H9 (cell line): ENCODE data around the gene MFAP3. TPM values are rescaled to one million over a fixed set of nuclear protein-coding genes. Genes with fewer than 3 reads are reported as not detected.

Source experiments
- DNase-seq: peaks from one replicate; pipeline ENCODE4 v3.0.0-alpha.2; 2017
- H2AFZ ChIP-seq: one replicate; pipeline ENCODE4 v1.6.1; 2013; ENCODE audit warnings: mild to moderate bottlenecking, low read length, control low read depth, moderate library complexity
- H2AK5ac ChIP-seq: 2 replicates; pipeline ENCODE4 v1.6.1; 2013; ENCODE audit warnings: low read length, control low read depth, mixed read lengths; ENCODE audit not compliant: insufficient read length
- H2BK120ac ChIP-seq: one replicate; pipeline ENCODE4 v1.6.1; 2013; ENCODE audit warnings: low read depth, mild to moderate bottlenecking, low read length, control low read depth, inconsistent platforms; ENCODE audit not compliant: poor library complexity, severe bottlenecking
- H2BK12ac ChIP-seq: 2 replicates; pipeline ENCODE4 v1.6.1; 2013; ENCODE audit warnings: low read length, control low read depth, mixed read lengths, low read depth; ENCODE audit not compliant: insufficient read length
- H2BK15ac ChIP-seq: 2 replicates; pipeline ENCODE4 v1.6.1; 2013; ENCODE audit warnings: low read depth, low read length, control low read depth
- H2BK20ac ChIP-seq: one replicate; pipeline ENCODE4 v1.6.1; 2013; ENCODE audit warnings: low read depth, mild to moderate bottlenecking, low read length, control low read depth, inconsistent platforms; ENCODE audit not compliant: poor library complexity, severe bottlenecking
- H2BK5ac ChIP-seq: 2 replicates; pipeline ENCODE4 v1.6.1; 2013; ENCODE audit warnings: low read length, control low read depth, mixed read lengths; ENCODE audit not compliant: insufficient read length
- H3K14ac ChIP-seq: 2 replicates; pipeline ENCODE4 v1.6.1; 2013; ENCODE audit warnings: low read length, control low read depth; ENCODE audit not compliant: insufficient read depth
- H3K18ac ChIP-seq: 2 replicates; pipeline ENCODE4 v1.6.1; 2013; ENCODE audit warnings: low read depth, mild to moderate bottlenecking, mixed read lengths, low read length, control low read depth; ENCODE audit not compliant: insufficient read length
- H3K23ac ChIP-seq: 2 replicates; pipeline ENCODE4 v1.6.1; 2013; ENCODE audit warnings: low read length, control low read depth, mixed read lengths, low read depth; ENCODE audit not compliant: insufficient read length
- H3K23me2 ChIP-seq: 2 replicates; pipeline ENCODE4 v1.6.1; 2013; ENCODE audit warnings: low read depth, mild to moderate bottlenecking, mixed read lengths, low read length, control low read depth; ENCODE audit not compliant: insufficient read length, poor library complexity, severe bottlenecking
- H3K27ac ChIP-seq: 2 replicates; pipeline ENCODE4 v1.5.1; 2013; ENCODE audit warnings: low read length, control low read depth, mixed read lengths, low read depth; ENCODE audit not compliant: insufficient read length
- H3K27me3 ChIP-seq: 2 replicates; pipeline ENCODE4 v1.6.1; 2013; ENCODE audit warnings: low read length, control low read depth, inconsistent platforms; ENCODE audit not compliant: insufficient read depth
- H3K4ac ChIP-seq: 2 replicates; pipeline ENCODE4 v1.6.1; 2013; ENCODE audit warnings: low read depth, mild to moderate bottlenecking, control low read depth, inconsistent platforms, low read length, moderate library complexity
- H3K4me1 ChIP-seq: 2 replicates; pipeline ENCODE4 v1.6.1; 2013; ENCODE audit warnings: low read length, control low read depth, inconsistent platforms; ENCODE audit not compliant: insufficient read depth
- H3K4me2 ChIP-seq: 2 replicates; pipeline ENCODE4 v1.6.1; 2013; ENCODE audit warnings: low read length, control low read depth, mixed read lengths; ENCODE audit not compliant: insufficient read length, insufficient read depth
- H3K56ac ChIP-seq: 2 replicates; pipeline ENCODE4 v1.6.1; 2013; ENCODE audit warnings: low read depth, mild to moderate bottlenecking, mixed read lengths, low read length, control low read depth; ENCODE audit not compliant: insufficient read length
- H3K79me1 ChIP-seq: 2 replicates; pipeline ENCODE4 v1.6.1; 2013; ENCODE audit warnings: low read depth, mild to moderate bottlenecking, moderate library complexity, low read length, control low read depth, inconsistent platforms; ENCODE audit not compliant: insufficient read depth, poor library complexity, severe bottlenecking
- H3K79me2 ChIP-seq: 2 replicates; pipeline ENCODE4 v1.6.1; 2013; ENCODE audit warnings: low read length, control low read depth, inconsistent platforms; ENCODE audit not compliant: insufficient read depth
- H3K9ac ChIP-seq: 2 replicates; pipeline ENCODE4 v1.6.1; 2013; ENCODE audit warnings: low read length, control low read depth, mixed read lengths; ENCODE audit not compliant: insufficient read length; ENCODE audit errors: extremely low read depth
- H3K9me3 ChIP-seq: one replicate; pipeline ENCODE4 v1.6.1; 2013; ENCODE audit warnings: low read depth, low read length, inconsistent platforms; ENCODE audit not compliant: control insufficient read depth
- H3T11ph ChIP-seq: one replicate; pipeline ENCODE4 v1.6.1; 2013; ENCODE audit warnings: mild to moderate bottlenecking, low read length, control low read depth, inconsistent platforms
- H4K20me1 ChIP-seq: one replicate; pipeline ENCODE4 v1.6.1; 2013; ENCODE audit not compliant: control insufficient read depth, insufficient read length, insufficient read depth
- H4K5ac ChIP-seq: 2 replicates; pipeline ENCODE4 v1.6.1; 2013; ENCODE audit warnings: low read depth, mild to moderate bottlenecking, mixed read lengths, low read length, control low read depth; ENCODE audit not compliant: insufficient read length
- H4K8ac ChIP-seq: replicated peaks from 2 replicates; pipeline ENCODE4 v1.6.1; 2013; ENCODE audit warnings: low read length, control low read depth, mixed read lengths, low read depth; ENCODE audit not compliant: insufficient read length
- H4K91ac ChIP-seq: 2 replicates; pipeline ENCODE4 v1.6.1; 2013; ENCODE audit warnings: low read depth, mild to moderate bottlenecking, moderate library complexity, mixed read lengths, low read length, control low read depth; ENCODE audit not compliant: insufficient read length
- H3K27ac Mint-ChIP-seq, 3 experiments: 2 replicates in 2 of 3; 3 replicates in 1 of 3; pipeline ENCODE4 v1.8.0; 2020 to 2021; ENCODE audit warnings: mixed read lengths in 3 of 3, mild to moderate bottlenecking in 1 of 3, moderate library complexity in 1 of 3
- H3K27me3 Mint-ChIP-seq: 2 replicates; pipeline ENCODE4 v1.8.0; 2021; ENCODE audit warnings: low read depth, mild to moderate bottlenecking, moderate library complexity, mixed read lengths
- H3K36me3 Mint-ChIP-seq, 3 experiments: 2 replicates in 2 of 3; 3 replicates in 1 of 3; pipeline ENCODE4 v1.8.0; 2020 to 2021; ENCODE audit warnings: low read depth in 3 of 3, mixed read lengths in 3 of 3; ENCODE audit not compliant: insufficient read depth in 1 of 3
- H3K4me1 Mint-ChIP-seq, 2 experiments: 2 replicates each; pipeline ENCODE4 v1.8.0; 2020; ENCODE audit warnings: mixed read lengths in 2 of 2
- H3K4me3 Mint-ChIP-seq, 2 experiments: 2 replicates in 1 of 2; 3 replicates in 1 of 2; pipeline ENCODE4 v1.8.0; 2020 to 2021; ENCODE audit warnings: mild to moderate bottlenecking in 2 of 2, mixed read lengths in 2 of 2, moderate library complexity in 1 of 2
- H3K9me3 Mint-ChIP-seq, 2 experiments: 2 replicates in 1 of 2; 3 replicates in 1 of 2; pipeline ENCODE4 v1.8.0; 2020; ENCODE audit warnings: mild to moderate bottlenecking in 2 of 2, mixed read lengths in 2 of 2, moderate library complexity in 1 of 2
- CTCF ChIP-seq: fragments of 200-600 bp; sonication (generic); conservative IDR thresholded peaks from 3 replicates; pipeline ENCODE4 v1.8.0; 2021; ENCODE audit warnings: antibody characterized with exemption, mild to moderate bottlenecking
- total RNA-seq: library from RNA; stranded (reverse); gene quantifications from 2 replicates; pipeline ENCODE4 v1.2.1, GENCODE V29; 2021

The MFAP3 gene
- total RNA-seq, 1 experiment from 2014 or later = 24.5 TPM

GRCh38 chr5:154063372-154063771 lies 24.6 kb downstream of the MFAP3 start:
- H3K27ac Mint-ChIP-seq = no peak overlapping the region
- Histone ChIP-seq H3K9ac (no peak overlapping the region), H3K23ac (no peak overlapping the region), H3K4me1 (0 out of 2 replicates have a peak, but pooled peaks cover 2% of the 10 kb centered on the region), H2BK5ac (no peak overlapping the region), H3K27ac (no peak overlapping the region), H4K20me1 (no peaks in the 10 kb centered on the region), H3T11ph (no peak overlapping the region), H3K18ac (no peak overlapping the region), H3K23me2 (no peaks in the 10 kb centered on the region), H2BK12ac (no peak overlapping the region), H2BK120ac (no peak overlapping the region), H2BK20ac (no peak overlapping the region), H4K5ac (no peak overlapping the region), H3K9me3 (no peaks in the 10 kb centered on the region), H2BK15ac (no peak overlapping the region), H3K56ac (no peak overlapping the region), H3K4me2 (no peak overlapping the region), H3K79me1 (no peaks in the 10 kb centered on the region), H2AK5ac (no peak overlapping the region), H3K79me2 (no peaks in the 10 kb centered on the region), H3K14ac (no peak overlapping the region), H3K27me3 (no peaks in the 10 kb centered on the region), H4K8ac (no peak overlapping the region), H2AFZ (no peak overlapping the region), H3K4ac (no peak overlapping the region), H4K91ac (no peak overlapping the region)
- no peaks in the 10 kb centered on the region for H3K9me3 Mint-ChIP-seq
- peaks cover 10% of the 10 kb centered on the region in 2 experiments for H3K4me1 Mint-ChIP-seq
- no peak overlapping the region for H3K4me3 Mint-ChIP-seq
- no peak for TF ChIP-seq CTCF
- peaks cover 1% of the 10 kb centered on the region for H3K27me3 Mint-ChIP-seq
- no peaks in the 10 kb centered on the region; a peak in 1 of 7 replicates for H3K36me3 Mint-ChIP-seq
- DNase-seq = no peak
